Endothelial cell (in vitro differentiated cells): ENCODE results near the gene DDX51. TPM values are rescaled to one million over a fixed set of nuclear protein-coding genes. Genes with fewer than 3 reads are reported as not detected.

ENCODE experiments used
- DNase-seq: peaks from one replicate; pipeline ENCODE4 v3.0.0; 2021; ENCODE audit warnings: low spot score
- H3K27ac Mint-ChIP-seq: one replicate; pipeline ENCODE4 v1.8.0; 2021; ENCODE audit warnings: mixed read lengths, inconsistent platforms; ENCODE audit not compliant: unreplicated experiment
- H3K27me3 Mint-ChIP-seq: one replicate; pipeline ENCODE4 v1.8.0; 2021; ENCODE audit warnings: mild to moderate bottlenecking, moderate library complexity, mixed read lengths, inconsistent platforms; ENCODE audit not compliant: unreplicated experiment
- H3K36me3 Mint-ChIP-seq: one replicate; pipeline ENCODE4 v1.8.0; 2021; ENCODE audit warnings: mild to moderate bottlenecking, low read depth, mixed read lengths, inconsistent platforms; ENCODE audit not compliant: unreplicated experiment
- H3K4me1 Mint-ChIP-seq: one replicate; pipeline ENCODE4 v1.8.0; 2021; ENCODE audit warnings: mild to moderate bottlenecking, mixed read lengths, inconsistent platforms; ENCODE audit not compliant: unreplicated experiment
- H3K4me3 Mint-ChIP-seq: one replicate; pipeline ENCODE4 v1.8.0; 2021; ENCODE audit warnings: mild to moderate bottlenecking, mixed read lengths, inconsistent platforms; ENCODE audit not compliant: unreplicated experiment
- H3K9me3 Mint-ChIP-seq: one replicate; pipeline ENCODE4 v1.8.0; 2021; ENCODE audit warnings: mixed read lengths, inconsistent platforms; ENCODE audit not compliant: unreplicated experiment
- CTCF ChIP-seq: fragments of 200-600 bp; sonication (generic); IDR thresholded peaks from one replicate; pipeline ENCODE4 v1.5.0; 2021; ENCODE audit warnings: antibody characterized with exemption; ENCODE audit not compliant: unreplicated experiment
- total RNA-seq: library from RNA; stranded (reverse); fragmentation: NEBNext Ultra II Directional; extraction: Animal tissue kit (Norgen Biotek cat#: 25700); gene quantifications from one replicate; pipeline ENCODE4 v1.2.1, GENCODE V29; 2021; ENCODE audit not compliant: unreplicated experiment

DDX51 gene
- total RNA-seq, 1 donor from 2014 or later: 16.1 TPM

DNA sequence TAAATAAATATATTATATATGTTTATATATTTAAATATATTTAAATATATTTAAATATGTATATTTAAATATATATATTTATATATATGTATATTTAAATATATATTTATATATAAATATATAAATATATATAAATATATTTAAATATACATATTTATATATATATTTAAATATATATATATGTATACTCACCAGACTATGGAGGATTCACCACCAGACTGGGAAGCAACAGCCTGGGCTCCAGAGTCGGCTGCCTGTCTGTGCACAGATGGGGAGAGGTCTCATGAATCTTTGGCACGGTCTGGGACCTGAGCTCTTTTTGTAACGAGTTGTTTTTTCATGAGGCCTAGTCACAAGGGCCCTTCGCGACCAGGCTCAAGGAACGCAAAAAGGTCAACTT is 21.5 kb upstream of the DDX51 start:
- H3K4me1 Mint-ChIP-seq: no peaks in the 10 kb centered on the region
- H3K9me3 Mint-ChIP-seq: no peaks in the 10 kb centered on the region
- no peak overlapping the region for H3K4me3 Mint-ChIP-seq
- no peak for DNase-seq
- TF ChIP-seq CTCF: no peak
- H3K27me3 Mint-ChIP-seq: peaks cover 11% of the 10 kb centered on the region
- no peak overlapping the region for H3K27ac Mint-ChIP-seq
- H3K36me3 Mint-ChIP-seq: no peaks in the 10 kb centered on the region

DNA sequence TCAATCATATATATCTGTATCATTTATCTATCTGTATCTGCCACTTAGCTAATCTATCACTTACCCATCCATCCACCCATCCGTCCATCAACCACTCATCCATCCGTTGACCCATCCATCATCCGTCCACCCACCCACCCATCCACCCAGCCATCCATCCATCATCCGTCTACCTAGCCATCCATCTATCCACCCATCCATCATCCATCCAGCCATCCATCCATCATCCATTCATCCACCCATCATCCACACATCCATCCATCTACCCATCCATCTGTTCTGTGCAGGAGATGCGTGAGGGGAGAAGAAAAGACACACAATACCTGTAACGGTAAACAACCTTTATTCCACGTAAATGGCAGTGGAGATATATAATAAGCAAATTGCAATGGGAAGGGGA is 20.3 kb upstream of the DDX51 start:
- no peak for TF ChIP-seq CTCF
- no peak overlapping the region for H3K4me3 Mint-ChIP-seq
- peak overlapping the region; percentile 9 for H3K27ac Mint-ChIP-seq
- no peaks in the 10 kb centered on the region for H3K4me1 Mint-ChIP-seq
- no peak for DNase-seq
- H3K9me3 Mint-ChIP-seq: no peaks in the 10 kb centered on the region
- peaks cover 8% of the 10 kb centered on the region for H3K27me3 Mint-ChIP-seq
- H3K36me3 Mint-ChIP-seq: peaks cover 5% of the 10 kb centered on the region

GRCh38 chr12:132163911-132164288 is 19.8 kb upstream of the DDX51 start:
- TF ChIP-seq CTCF: peak; percentile 23
- peaks cover 8% of the 10 kb centered on the region for H3K27me3 Mint-ChIP-seq

GRCh38 chr12:132163041-132163910 is 19.2 kb upstream of the DDX51 start:
- TF ChIP-seq CTCF: no peak
- H3K36me3 Mint-ChIP-seq: peaks cover 5% of the 10 kb centered on the region
- no peak overlapping the region for H3K27ac Mint-ChIP-seq
- H3K27me3 Mint-ChIP-seq: peaks cover 10% of the 10 kb centered on the region
- no peaks in the 10 kb centered on the region for H3K4me1 Mint-ChIP-seq
- H3K9me3 Mint-ChIP-seq: no peaks in the 10 kb centered on the region
- no peak for DNase-seq
- no peak overlapping the region for H3K4me3 Mint-ChIP-seq

More at GRCh38 chr12:132163911-132164288, 19.8 kb upstream of the DDX51 start:
- Mint-ChIP-seq H3K36me3 (peaks cover 5% of the 10 kb centered on the region), H3K9me3 (no peaks in the 10 kb centered on the region), H3K27ac (peak overlapping the region; percentile 9), H3K4me1 (no peaks in the 10 kb centered on the region), H3K4me3 (no peak overlapping the region)
- no peak for DNase-seq

GRCh38 chr12:132162508-132163031 is 18.5 kb upstream of the DDX51 start:
- Mint-ChIP-seq H3K27me3 (peaks cover 10% of the 10 kb centered on the region), H3K4me3 (no peak overlapping the region), H3K9me3 (no peaks in the 10 kb centered on the region), H3K4me1 (no peaks in the 10 kb centered on the region), H3K27ac (no peak overlapping the region), H3K36me3 (peaks cover 5% of the 10 kb centered on the region)
- DNase-seq: no peak
- TF ChIP-seq CTCF: no peak
